Daoy (cell line): Measurements from ENCODE around the gene TM2D3. TPM values are rescaled to one million over a fixed set of nuclear protein-coding genes. Genes with fewer than 3 reads are reported as not detected.
A peak's percentile ranks its signal among the peaks of the same experiment; 100 is the strongest.

Experiments
- DNase-seq: peaks from one replicate; pipeline ENCODE4 v3.0.0-alpha.2; 2015; ENCODE audit warnings: low read depth
- total RNA-seq: library from RNA; depleted of rRNA; stranded (reverse); fragments of >200 nt; shearing (Covaris generic); gene quantifications from 2 replicates; pipeline ENCODE4 v1.2.3, GENCODE V29; 2014

TM2D3 gene
- total RNA-seq, 1 experiment from 2014 or later, result 37.4 TPM

GRCh38 chr15:101623367-101624304 is 28.5 kb downstream of the TM2D3 start:
- no peak for DNase-seq

DNA sequence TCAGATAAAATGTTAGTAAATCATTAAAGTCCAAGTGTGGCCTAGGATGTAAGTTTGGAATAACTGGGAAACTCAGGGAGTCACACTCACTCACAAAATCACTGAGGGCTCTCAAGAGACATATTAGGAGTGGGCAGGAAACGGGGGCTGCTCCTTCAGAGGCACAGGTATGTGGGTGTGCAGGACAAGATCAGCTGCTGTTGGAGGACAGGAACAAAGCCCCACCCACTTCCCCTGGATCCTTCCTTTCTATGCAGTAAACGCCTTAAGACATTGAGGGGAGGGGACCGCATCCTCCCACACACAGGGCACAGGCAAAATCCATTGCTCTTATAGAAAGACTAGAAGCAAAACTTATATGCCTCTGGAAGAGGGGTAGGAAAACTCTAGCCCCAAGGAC is 30.2 kb downstream of the TM2D3 start:
- no peak for DNase-seq

DNA sequence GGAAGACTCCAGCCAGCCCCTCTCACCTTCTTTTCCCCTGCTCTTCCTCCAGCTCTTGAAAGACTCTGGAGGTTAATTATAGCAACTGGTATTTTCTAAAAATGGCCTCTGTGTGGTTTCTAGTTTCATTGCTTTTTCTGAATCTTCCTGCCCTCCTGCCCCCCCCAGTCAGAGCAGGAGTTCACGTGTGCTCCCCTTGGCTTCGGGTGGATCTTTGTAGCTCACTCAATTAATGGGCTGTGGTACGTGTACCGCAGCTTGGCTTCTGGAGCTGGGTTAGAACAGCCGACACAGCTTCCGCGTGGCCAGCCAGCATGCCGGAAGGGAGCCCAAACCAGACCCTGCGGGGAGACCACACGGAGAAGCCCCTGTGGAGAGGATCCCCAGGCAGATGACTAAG is 31.5 kb downstream of the TM2D3 start:
- no peak for DNase-seq

DNA sequence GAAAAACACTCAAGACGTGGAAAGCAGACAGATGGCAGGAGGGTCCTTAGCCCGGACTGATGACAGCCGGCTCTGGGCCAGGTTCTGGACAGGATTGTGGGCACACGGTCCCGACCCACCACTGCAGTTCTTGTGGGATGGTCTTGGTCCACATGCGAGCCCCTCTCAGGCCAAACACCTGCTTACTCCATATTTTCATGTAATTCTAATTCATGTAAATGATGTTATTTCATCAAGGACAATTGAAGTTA is 32.6 kb downstream of the TM2D3 start:
- DNase-seq, result no peak

GRCh38 chr15:101618851-101619614 is 33.1 kb downstream of the TM2D3 start:
- no peak for DNase-seq

DNA sequence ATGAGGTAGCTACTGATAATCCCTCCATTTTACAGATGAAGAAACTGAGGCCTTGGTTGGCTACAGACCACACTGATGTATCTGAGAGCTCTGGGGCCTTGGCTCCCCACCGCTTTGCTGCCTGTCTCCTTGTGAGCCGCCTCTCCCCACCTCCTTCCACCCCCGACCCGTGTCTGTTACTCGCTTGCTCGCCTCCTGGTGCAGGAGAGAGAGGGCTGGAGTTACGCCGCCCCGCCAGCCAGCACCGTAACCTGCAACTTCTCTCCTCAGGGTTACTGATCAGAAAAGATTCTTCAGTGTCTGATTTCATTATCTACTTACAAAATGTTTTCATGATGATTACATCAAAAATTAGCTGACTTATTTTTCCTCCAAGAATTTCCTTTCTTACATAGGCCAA is 34.1 kb downstream of the TM2D3 start:
- DNase-seq, result no peak

- no peak for DNase-seq
Observed at GRCh38 chr15:101617390-101617965, 34.7 kb downstream of the TM2D3 start.

GRCh38 chr15:101615986-101616848 is 36.0 kb downstream of the TM2D3 start:
- DNase-seq, result peak; percentile 88

DNA sequence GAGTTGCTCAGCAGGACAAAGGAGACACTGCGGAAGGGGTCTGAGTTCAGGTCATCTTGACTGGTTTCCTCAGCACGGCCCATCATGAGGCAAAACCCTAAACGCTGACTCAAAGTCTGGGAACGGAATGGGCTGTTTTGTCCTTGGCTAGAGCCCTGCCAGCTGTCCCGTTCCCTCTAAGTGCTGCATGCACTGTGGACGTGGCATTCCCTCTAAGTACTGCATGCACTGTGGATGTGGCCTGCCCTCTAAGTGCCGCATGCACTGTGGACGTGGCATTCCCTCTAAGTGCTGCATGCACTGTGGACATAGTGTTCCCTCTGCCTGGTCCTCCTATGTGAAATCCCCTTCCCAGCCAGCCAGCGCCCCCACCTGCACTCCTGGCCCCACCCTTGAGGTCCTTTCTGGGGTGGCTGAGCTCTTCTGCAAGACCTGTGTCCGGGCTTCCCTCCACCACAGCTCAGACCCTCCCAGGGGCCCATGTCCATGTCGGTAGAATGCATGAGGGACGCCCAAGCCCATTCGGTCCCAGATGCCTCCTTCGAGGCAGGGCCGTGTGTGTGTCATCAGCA is 36.7 kb downstream of the TM2D3 start:
- DNase-seq, result no peak

DNA sequence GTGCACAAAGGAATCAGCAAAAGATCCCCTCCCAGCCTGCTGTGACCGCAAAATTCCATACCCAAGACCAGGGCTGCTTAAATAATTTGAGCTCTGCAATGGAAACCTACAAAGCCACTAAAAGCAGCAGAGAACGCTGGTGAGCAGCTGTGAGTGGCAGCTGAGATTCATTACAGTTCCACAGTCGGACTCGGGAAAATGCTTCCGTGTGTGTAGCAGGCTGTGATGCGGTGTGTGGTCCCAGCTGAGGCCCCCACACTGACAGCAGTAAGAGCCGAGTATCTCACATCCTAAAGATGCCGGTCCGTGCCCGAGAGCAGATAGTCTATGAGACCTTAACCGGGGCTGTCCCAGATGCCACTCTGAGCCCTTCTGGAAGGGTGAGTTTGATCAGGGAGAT is 37.4 kb downstream of the TM2D3 start:
- no peak for DNase-seq

DNA sequence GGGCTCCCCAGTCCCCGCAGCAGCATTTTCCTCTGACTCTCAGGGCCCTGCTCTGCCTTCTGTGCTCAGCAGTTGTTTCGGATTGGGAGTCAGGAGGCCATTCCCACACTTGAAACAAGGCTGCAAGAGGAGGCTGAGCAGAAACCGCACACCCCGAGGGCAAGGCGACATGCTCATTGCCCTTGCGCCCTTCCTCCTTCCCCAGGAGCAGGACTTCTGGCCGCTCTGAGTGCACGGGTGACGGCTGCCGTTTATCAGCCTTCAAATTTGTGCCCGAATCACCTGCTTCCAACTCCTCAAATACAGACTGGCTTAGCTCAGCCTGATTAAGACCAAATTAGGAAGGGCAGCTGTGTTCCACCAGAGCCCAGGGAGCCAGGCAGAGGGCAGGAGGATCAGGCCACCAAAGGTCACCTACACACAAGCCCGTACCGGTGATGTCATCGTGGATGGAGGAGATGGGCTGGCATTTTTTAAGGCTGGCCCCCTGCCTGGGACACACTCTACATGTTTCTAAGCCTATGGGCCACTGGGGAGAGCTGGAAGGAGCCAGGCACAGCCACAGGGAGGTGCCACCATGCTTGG is 38.1 kb downstream of the TM2D3 start:
- no peak for DNase-seq

- no peak for DNase-seq
Observed at GRCh38 chr15:101613130-101614000, 38.8 kb downstream of the TM2D3 start.

GRCh38 chr15:101612676-101613075 is 39.5 kb downstream of the TM2D3 start:
- DNase-seq, result no peak

DNA sequence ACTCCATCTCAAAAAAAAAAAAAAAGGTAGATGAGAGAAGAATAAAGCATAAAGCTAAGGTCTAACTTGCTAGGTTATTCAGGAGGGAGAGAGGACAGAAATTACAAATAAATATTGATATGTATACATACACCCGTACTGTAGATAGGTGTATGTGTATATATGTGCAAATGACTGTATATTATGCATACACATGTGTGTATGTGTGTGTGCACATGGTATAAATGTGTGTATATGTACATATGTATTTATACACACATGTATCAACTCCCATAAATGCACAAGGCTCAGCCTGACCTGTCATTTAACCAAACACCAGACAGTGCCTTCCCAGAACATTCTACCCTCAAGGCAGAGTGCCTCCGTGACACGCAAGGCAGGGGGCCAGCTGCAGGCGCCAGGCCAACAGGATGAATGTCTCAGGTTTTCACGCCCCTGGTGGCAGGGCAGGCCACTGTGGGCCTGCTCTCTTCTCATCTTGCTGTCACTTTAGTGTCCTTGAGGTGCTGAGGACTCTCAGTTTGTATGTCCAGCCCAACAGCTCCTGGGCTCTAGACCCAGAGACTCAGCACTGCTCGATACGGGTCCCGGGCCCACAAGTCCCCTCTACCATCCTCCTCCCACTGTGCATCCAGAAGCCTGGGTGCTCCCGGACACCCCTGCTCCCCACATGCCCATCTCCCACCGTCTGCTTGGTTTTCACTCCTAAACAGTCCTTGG is 40.4 kb downstream of the TM2D3 start:
- DNase-seq, result no peak

DNA sequence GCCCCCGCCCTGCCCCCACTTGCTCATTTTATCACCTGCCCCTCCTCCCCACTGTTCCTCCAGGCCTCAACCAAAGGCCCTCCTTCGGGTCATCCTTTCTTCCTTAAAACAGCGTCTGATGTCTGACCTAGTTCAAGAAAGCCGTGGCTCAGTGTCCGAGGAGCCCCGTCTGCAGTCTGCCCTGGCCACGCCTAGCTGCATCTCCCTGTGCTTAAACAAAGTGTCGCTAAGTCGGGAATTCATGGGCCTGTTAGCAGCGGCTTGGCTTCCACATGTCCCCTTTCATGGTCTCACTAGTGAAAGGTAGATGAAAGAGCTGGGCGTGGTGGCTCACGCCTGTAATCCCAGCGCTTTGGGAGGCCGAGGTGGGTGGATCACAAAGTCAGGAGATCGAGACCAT is 41.2 kb downstream of the TM2D3 start:
- DNase-seq, result no peak

- DNase-seq, result no peak
Observed at GRCh38 chr15:101610611-101611000, 41.6 kb downstream of the TM2D3 start.

DNA sequence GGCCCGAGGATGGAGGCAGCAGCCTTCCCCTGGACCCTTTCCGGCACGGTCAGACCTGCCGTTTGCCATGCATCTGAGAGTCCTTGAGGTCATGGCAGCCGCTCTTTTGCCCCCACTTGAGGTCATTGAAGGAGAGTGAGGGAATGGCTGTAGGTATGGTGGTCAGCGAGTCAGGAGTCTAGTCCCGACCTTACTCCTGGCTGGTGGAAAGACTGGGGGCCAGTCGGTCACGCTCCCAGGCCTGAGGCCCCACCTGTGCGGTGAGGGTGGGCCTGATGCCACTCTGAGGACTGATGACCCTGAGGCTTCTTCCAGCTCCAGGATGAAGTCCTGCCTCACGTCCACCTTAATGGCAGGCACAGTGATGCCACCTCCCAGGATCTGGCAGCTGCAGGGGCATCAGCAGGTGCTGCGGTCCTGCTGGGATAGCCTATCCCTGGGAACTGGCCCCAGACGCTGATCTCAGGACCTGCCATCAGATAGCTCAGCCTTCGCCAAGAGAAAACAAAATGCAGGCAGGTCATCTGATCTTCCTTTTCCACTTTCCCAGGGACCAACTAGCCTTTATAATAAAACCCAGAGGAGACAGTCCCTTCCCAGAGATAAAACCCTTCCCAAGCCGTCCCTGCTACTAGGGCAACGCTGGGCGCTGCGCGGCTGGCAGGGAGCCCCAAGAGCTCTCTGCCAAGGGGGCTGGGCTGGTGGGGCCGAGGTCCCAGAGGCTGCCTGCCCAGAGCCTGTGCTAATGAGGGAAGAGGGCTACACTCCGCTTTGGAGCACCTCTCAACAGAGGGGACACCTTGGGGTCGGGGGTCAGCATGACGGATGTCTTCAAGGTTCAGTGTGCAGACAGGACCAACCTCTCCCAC is 42.2 kb downstream of the TM2D3 start:
- no peak for DNase-seq

DNA sequence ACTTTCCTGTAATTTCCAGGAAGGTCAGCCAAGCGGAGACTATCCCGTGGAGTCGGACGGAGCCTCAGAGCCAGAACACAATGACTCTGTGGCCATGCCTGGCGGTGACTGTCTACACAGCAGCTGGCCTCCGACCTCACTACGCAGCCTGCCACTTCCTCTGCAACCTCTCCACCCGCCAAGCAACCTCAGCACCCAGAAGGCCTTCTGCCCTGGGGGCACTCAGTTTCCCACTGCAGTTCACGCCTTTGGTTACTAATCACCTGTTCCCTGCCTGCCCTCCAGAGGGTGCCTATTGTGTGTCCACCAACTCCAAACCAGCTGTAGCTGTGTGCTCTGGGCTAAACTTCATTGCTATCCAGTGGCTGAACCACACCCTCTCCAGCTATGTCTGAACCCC is 44.0 kb downstream of the TM2D3 start:
- no peak for DNase-seq

- no peak for DNase-seq
Observed at GRCh38 chr15:101607108-101607507, 45.1 kb downstream of the TM2D3 start.
